Ovary (tissue), 9 donors: ENCODE data around the gene DQX1. TPM values are rescaled to one million over a fixed set of nuclear protein-coding genes. Genes with fewer than 3 reads are reported as not detected.
"Not testable (repeated sequence)": the region's sequence is repeated elsewhere in the genome, so short reads cannot be mapped to it uniquely, and the experiment has no call there.

Source experiments
- DNase-seq, 5 donors: peaks; one replicate each; pipeline ENCODE4 v3.0.0-alpha.2; 2019 to 2020
- H3K27ac ChIP-seq, 2 donors: fragments of 200-600 bp; one replicate each; pipeline versions ENCODE4 v1.5.1 to v1.8.0; 2019 to 2022
- H3K27me3 ChIP-seq: fragments of 200-600 bp; one replicate; pipeline ENCODE4 v1.8.0; 2022
- H3K36me3 ChIP-seq: fragments of 200-600 bp; sonication (generic); one replicate; pipeline ENCODE4 v1.5.1; 2019
- H3K4me1 ChIP-seq: one replicate; pipeline ENCODE4 v1.8.1; 2013; ENCODE audit warnings: mild to moderate bottlenecking, moderate library complexity; ENCODE audit not compliant: insufficient read depth
- H3K4me3 ChIP-seq: fragments of 200-600 bp; sonication (generic); one replicate; pipeline ENCODE4 v1.5.1; 2017
- H3K9me3 ChIP-seq, 2 donors: fragments of 200-600 bp in 1 of 2; sonication (generic) in 1 of 2; one replicate each; pipeline versions ENCODE4 v1.5.1 to v1.8.1; 2013 to 2019; ENCODE audit warnings: mild to moderate bottlenecking in 1 of 2, moderate library complexity in 1 of 2
- CTCF ChIP-seq, 3 donors: fragments of 450-650 bp in 2 of 3; fragments of 200-600 bp in 1 of 3; IDR thresholded peaks; one replicate each; pipeline versions ENCODE4 v1.5.1 to v1.8.0; 2016 to 2022; ENCODE audit warnings: antibody characterized with exemption in 3 of 3, mild to moderate bottlenecking in 1 of 3
- EP300 ChIP-seq: sonication (generic); formaldehyde crosslinking; IDR thresholded peaks from one replicate; pipeline ENCODE4 v1.6.1; 2017; ENCODE audit warnings: antibody characterized with exemption
- POLR2A ChIP-seq: fragments of 450-650 bp; IDR thresholded peaks from one replicate; pipeline ENCODE4 v1.6.1; 2017; ENCODE audit warnings: antibody characterized with exemption, mild to moderate bottlenecking, moderate library complexity
- WGBS, 3 donors: extraction: QIAGEN DNeasy Blood & Tissue Kit in 1 of 3; methylation state at CpG; one replicate each; pipeline versions ENCODE4 v1.1.5 to v1.1.7; 2013 to 2017; 5-methylcytosine and 5-hydroxymethylcytosine counted together
- intact Hi-C, 4 donors: fragments of 100-400 bp; cut with DNase I; formaldehyde crosslinking; loops; one replicate each; pipeline versions ENCODE4 v1.11.0 to v1.15.1; 2022 to 2023
- polyA plus RNA-seq, 2 donors: library from polyadenylated mRNA; stranded (reverse); fragments of 200-250 nt in 1 of 2; fragments of 350-450 nt in 1 of 2; fragmentation: Illumina TruSeq in 1 of 2; extraction: RNeasy Lipid Tissue Mini Kit (QIAGEN cat#74804) in 1 of 2; gene quantifications; one replicate each; pipeline ENCODE4 v1.2.3, GENCODE V29; 2013 to 2014
- total RNA-seq, 7 donors: library from RNA; depleted of rRNA in 2 of 7; stranded (reverse); fragments of >200 nt in 2 of 7; fragmentation: NEBNext Ultra II Directional in 3 of 7; extraction: Animal tissue kit (Norgen Biotek cat#: 25700) in 3 of 7; gene quantifications; one replicate each; pipeline versions ENCODE4 v1.1.0 to v1.2.4, GENCODE V29; 2016 to 2023
- donor health status: DM: no; HTN: no; CAD: no; lungs with moderate emphysema.
- donor health status: DM: no; HTN: no; CAD: no.
- donor health status: Bipolar disorder and iron deficiency.
- donor health status: DM: yes; HTN: yes; CAD: no.
- donor health status: DM: no; HTN: no; CAD: no.
- donor health status: DM: yes; HTN: yes; CAD: no.

DQX1 gene
- total and polyA plus RNA-seq, 9 donors: 0.06 to 1.1 (median 0.22) TPM; not detected in 5

- 72 to 74% (median 73%) methylated on average over 7 of the region's 7 CpGs for WGBS, 3 donors
- H3K27ac ChIP-seq: no peak overlapping the region
- intact Hi-C loops: no loop called here
Observed at GRCh38 chr2:74566076-74566753, 40.2 kb upstream of the DQX1 start.

DNA sequence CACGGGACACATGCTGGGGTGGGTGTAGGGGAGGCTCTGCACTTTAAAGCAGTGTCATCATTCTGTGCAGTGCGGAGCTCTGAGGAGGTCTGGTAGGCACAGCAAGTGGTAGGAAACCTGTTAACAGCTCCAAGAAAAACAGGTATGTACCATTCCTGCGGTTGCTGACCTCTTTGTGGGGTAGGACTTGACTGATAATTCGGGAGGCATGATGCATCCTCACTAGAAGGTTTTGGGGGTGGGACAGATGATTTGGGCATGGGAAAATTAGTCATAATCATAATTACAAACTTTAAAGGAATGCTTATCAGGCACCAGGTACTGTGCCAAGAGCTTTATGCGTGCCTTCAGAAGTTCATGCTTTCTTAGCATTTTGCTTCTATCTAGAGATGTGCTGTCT, 38.2 kb upstream of the DQX1 start:
- no peak for DNase-seq
- Histone ChIP-seq H3K4me1 (no peaks in the 10 kb centered on the region), H3K27me3 (no peaks in the 10 kb centered on the region), H3K9me3 (no peaks in the 10 kb centered on the region), H3K36me3 (no peaks in the 10 kb centered on the region), H3K27ac (no peak overlapping the region), H3K4me3 (no peak overlapping the region)
- TF ChIP-seq EP300 (no peak), CTCF (IDR thresholded peaks at IDR 0.05) (no peak), POLR2A (no peak)
- 41 to 62% (median 59%) methylated on average over 5 of the region's 5 CpGs for WGBS, 3 donors
- intact Hi-C loops: no loop called here

More at GRCh38 chr2:74566076-74566753, 40.2 kb upstream of the DQX1 start:
- Histone ChIP-seq H3K4me1 (no peaks in the 10 kb centered on the region), H3K36me3 (no peaks in the 10 kb centered on the region), H3K27me3 (no peaks in the 10 kb centered on the region), H3K4me3 (no peak overlapping the region), H3K9me3 (no peaks in the 10 kb centered on the region)
- DNase-seq: no peak
- TF ChIP-seq EP300 (no peak), CTCF (IDR thresholded peaks at IDR 0.05) (no peak), POLR2A (no peak)

DNA sequence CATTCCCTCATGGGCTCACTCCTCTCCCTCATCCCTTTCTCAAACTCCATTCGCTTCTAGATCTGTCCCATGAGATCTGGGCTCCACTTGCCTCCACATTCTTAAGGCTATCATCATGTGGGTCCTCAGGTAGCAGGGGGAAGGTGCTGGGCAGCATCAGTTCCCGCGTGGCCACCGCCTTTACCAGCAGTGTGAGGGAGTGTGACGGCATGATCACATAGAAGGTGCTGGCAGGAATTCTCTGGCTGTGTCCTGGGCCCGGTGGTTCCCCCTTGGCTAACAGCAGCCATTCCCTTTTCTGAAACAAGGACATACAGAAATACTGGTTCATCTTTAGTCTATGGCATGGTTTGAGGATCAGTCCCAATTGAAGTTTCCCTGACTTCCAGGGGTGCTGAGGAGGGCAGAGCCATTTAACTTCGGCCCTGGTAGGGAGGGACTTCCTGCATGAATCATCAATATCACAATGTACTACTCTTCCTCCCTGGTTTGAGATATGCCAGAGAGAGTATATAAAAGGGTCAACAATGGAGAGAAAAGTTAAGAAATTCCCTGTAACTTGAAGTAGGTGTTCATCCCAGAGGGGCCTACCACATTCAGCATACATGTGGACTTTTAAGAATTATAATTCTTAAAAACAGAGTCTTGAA, 36.2 kb upstream of the DQX1 start:
- H3K9me3 ChIP-seq: no peaks in the 10 kb centered on the region
- WGBS, 3 donors: 74 to 85% (median 74%) methylated on average over 7 of the region's 7 CpGs
- no peaks in the 10 kb centered on the region for H3K36me3 ChIP-seq
- H3K27me3 ChIP-seq: no peaks in the 10 kb centered on the region
- TF ChIP-seq CTCF (IDR thresholded peaks at IDR 0.05) (no peak), POLR2A (no peak), EP300 (no peak)
- DNase-seq: no peak
- intact Hi-C loops: no loop called here
- no peak overlapping the region for H3K27ac ChIP-seq
- H3K4me3 ChIP-seq: no peak overlapping the region
- no peaks in the 10 kb centered on the region for H3K4me1 ChIP-seq

DNA sequence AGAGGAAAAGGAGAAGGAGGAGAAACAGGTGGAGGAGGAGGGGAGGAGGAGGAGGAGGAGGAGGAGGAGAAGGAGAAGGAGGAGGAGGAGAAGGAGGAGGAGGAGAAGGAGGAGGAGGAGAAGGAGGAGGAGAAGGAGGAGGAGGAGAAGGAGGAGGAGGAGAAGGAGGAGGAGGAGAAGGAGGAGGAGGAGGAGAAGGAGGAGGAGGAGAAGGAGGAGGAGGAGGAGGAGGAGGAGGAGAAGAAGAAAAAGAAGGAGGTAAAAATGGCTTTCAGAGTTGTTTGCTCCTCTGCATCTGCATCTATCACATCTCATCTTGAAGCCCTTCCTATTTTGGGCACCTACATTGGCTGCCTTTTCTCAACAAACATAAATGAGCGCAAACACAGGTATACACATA, 35.0 kb upstream of the DQX1 start:
- H3K4me3 ChIP-seq, H3K36me3 ChIP-seq, H3K27me3 ChIP-seq, H3K4me1 ChIP-seq, intact Hi-C loops, DNase-seq, H3K9me3 ChIP-seq, H3K27ac ChIP-seq: not testable (repeated sequence)
- WGBS, 3 donors: 82 to 89% (median 83%) methylated on average over 1 of the region's 1 CpG

- DNase-seq: no peak
- Histone ChIP-seq H3K4me1 (no peaks in the 10 kb centered on the region), H3K4me3 (no peak overlapping the region), H3K27ac (no peak overlapping the region), H3K9me3 (no peaks in the 10 kb centered on the region), H3K36me3 (no peaks in the 10 kb centered on the region), H3K27me3 (no peaks in the 10 kb centered on the region)
- intact Hi-C loops: no loop called here
- WGBS, 3 donors: 25 to 33% (median 32%) methylated on average over 6 of the region's 6 CpGs
- TF ChIP-seq POLR2A: no peak
- no peak for TF ChIP-seq EP300
- no peak for TF ChIP-seq CTCF (IDR thresholded peaks at IDR 0.05)
Observed at GRCh38 chr2:74560591-74560990, 34.6 kb upstream of the DQX1 start.
